Neural progenitor cell (in vitro differentiated cells): ENCODE data around the gene TMEM19.

Experiments
- CTCF ChIP-seq: fragments of 200-600 bp; sonication (generic); IDR thresholded peaks from 2 replicates; pipeline ENCODE4 v1.5.1; 2017; ENCODE audit warnings: antibody characterized with exemption, mild to moderate bottlenecking
- EZH2 ChIP-seq: fragments of 200-600 bp; sonication (generic); IDR thresholded peaks from 2 replicates; pipeline ENCODE4 v1.6.1; 2017; ENCODE audit warnings: antibody characterized with exemption, mild to moderate bottlenecking, moderate library complexity
- EZH2phosphoT487 ChIP-seq: fragments of 200-600 bp; sonication (generic); IDR thresholded peaks from 2 replicates; pipeline ENCODE4 v1.6.1; 2017; ENCODE audit warnings: antibody characterized with exemption

GRCh38 chr12:71686658-71687025, 760 bp downstream of the TMEM19 start:
- no peak for TF ChIP-seq CTCF
- TF ChIP-seq EZH2, result no peak
- no peak for TF ChIP-seq EZH2phosphoT487
